SU-DHL-6 (cell line): ENCODE data around the gene PIGX.

ENCODE experiments used
- H2AFZ ChIP-seq: fragments of 200-600 bp; sonication (generic); 2 replicates; pipeline ENCODE4 v1.6.1; 2014; ENCODE audit warnings: low read depth, mild to moderate bottlenecking, moderate library complexity, mixed read lengths, antibody characterized with exemption, low read length; ENCODE audit not compliant: severe bottlenecking
- H3F3A ChIP-seq: fragments of 200-600 bp; shearing (Covaris generic); 2 replicates; pipeline ENCODE4 v1.6.0; 2016; ENCODE audit warnings: antibody characterized with exemption, mild to moderate bottlenecking; ENCODE audit not compliant: insufficient read depth
- H3K27ac ChIP-seq: fragments of 200-600 bp; sonication (generic); 2 replicates; pipeline ENCODE4 v1.5.1; 2016; ENCODE audit warnings: low read depth, mild to moderate bottlenecking, low read length, moderate library complexity, mixed read lengths
- H3K27me3 ChIP-seq: fragments of 200-600 bp; sonication (generic), shearing (Covaris generic); 2 replicates; pipeline ENCODE4 v1.6.0; 2014; ENCODE audit warnings: mild to moderate bottlenecking, low read length
- H3K36me3 ChIP-seq: fragments of 200-600 bp; sonication (generic); 2 replicates; pipeline ENCODE4 v1.6.1; 2014; ENCODE audit warnings: mild to moderate bottlenecking, low read length, mixed read lengths
- H3K4me2 ChIP-seq: fragments of 300-600, 200-600 bp; shearing (Covaris generic), sonication (generic); 2 replicates; pipeline ENCODE4 v1.6.0; 2014; ENCODE audit warnings: low read length, low read depth, mild to moderate bottlenecking; ENCODE audit not compliant: poor library complexity, severe bottlenecking
- H3K4me3 ChIP-seq: fragments of 200-600 bp; sonication (generic); 2 replicates; pipeline ENCODE4 v1.5.1; 2014; ENCODE audit warnings: antibody characterized with exemption, low read length, mild to moderate bottlenecking, mixed read lengths; ENCODE audit not compliant: insufficient read depth, poor library complexity, severe bottlenecking
- H3K79me2 ChIP-seq: fragments of 200-600 bp; sonication (generic); 2 replicates; pipeline ENCODE4 v1.6.1; 2014; ENCODE audit warnings: mild to moderate bottlenecking, low read length, moderate library complexity; ENCODE audit not compliant: insufficient read depth
- H3K9ac ChIP-seq: fragments of 200-600 bp; sonication (generic); 2 replicates; pipeline ENCODE4 v1.7.0; 2014; ENCODE audit warnings: mild to moderate bottlenecking, low read length
- H3K9me2 ChIP-seq: fragments of 200-600 bp; sonication (generic); replicated peaks from 2 replicates; pipeline ENCODE4 v1.6.1; 2014; ENCODE audit warnings: low read length; ENCODE audit not compliant: insufficient read depth
- H3K9me3 ChIP-seq: fragments of 200-600 bp; sonication (generic); 2 replicates; pipeline ENCODE4 v1.6.1; 2014; ENCODE audit warnings: low read length, mixed read lengths; ENCODE audit not compliant: insufficient read depth
- H4K20me1 ChIP-seq: fragments of 200-600 bp; sonication (generic); 2 replicates; pipeline ENCODE4 v1.6.1; 2014; ENCODE audit warnings: low read depth, mild to moderate bottlenecking, antibody characterized with exemption, low read length, moderate library complexity, mixed read lengths
- EZH2phosphoT487 ChIP-seq: fragments of 200-600 bp; sonication (generic), shearing (Covaris generic); conservative IDR thresholded peaks from 2 replicates; pipeline ENCODE4 v1.6.1; 2018; ENCODE audit warnings: mild to moderate bottlenecking, antibody characterized with exemption, low read length, moderate library complexity, mixed read lengths
- TF ChIP-seq, protein P1 (sequence below): fragments of 200-600 bp; sonication (generic); IDR thresholded peaks from one replicate; pipeline ENCODE4 v1.5.1; 2017; ENCODE audit warnings: antibody characterized with exemption, mild to moderate bottlenecking, low read length, moderate library complexity; ENCODE audit not compliant: insufficient read depth, poor library complexity, severe bottlenecking

The PIGX gene

DNA sequence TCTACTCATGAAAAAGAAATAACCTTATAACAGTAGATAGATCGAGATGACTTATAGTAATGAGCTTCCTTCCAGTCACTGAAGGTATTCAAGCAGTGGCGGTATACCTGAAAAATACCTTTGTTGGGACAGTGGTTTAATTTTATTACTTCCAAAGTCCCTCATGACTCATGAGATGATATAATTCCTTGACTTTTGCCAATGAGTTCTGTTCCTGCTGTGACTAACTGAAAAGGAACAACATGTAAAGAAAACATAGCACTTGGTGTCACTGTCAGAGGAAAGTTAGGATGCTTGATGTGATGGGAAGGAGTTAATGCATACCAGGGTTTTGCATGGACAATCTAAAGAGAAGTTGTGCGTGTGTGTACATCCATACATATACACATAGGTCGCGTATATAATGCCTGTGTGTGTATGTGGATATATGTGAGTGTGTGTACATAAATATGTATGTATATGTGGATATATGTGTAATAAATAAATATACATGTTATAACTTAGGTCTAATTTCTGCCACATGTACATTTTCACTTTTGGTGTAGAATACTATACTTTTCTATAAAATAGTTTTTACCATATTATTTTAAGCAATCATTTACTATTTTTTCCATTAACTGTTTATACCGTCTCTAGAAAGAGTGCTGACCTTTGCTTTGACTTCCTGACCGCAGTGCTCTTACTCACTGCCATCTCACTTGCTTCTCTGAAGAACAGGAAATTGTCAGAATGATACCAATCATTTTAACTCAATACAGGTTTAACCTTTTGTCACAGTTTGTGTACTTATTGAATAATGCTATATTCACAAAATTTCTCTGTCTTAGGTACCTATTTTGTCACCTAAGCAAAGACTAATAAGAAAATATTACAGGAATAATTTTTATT lies 14.9 kb downstream of the PIGX start:
- H2AFZ ChIP-seq = no peak overlapping the region
- H4K20me1 ChIP-seq = no peaks in the 10 kb centered on the region
- H3K9me3 ChIP-seq = no peaks in the 10 kb centered on the region
- no peak overlapping the region for H3K4me3 ChIP-seq
- no peaks in the 10 kb centered on the region for H3F3A ChIP-seq
- H3K27ac ChIP-seq = no peak overlapping the region
- TF ChIP-seq, protein P1, sequence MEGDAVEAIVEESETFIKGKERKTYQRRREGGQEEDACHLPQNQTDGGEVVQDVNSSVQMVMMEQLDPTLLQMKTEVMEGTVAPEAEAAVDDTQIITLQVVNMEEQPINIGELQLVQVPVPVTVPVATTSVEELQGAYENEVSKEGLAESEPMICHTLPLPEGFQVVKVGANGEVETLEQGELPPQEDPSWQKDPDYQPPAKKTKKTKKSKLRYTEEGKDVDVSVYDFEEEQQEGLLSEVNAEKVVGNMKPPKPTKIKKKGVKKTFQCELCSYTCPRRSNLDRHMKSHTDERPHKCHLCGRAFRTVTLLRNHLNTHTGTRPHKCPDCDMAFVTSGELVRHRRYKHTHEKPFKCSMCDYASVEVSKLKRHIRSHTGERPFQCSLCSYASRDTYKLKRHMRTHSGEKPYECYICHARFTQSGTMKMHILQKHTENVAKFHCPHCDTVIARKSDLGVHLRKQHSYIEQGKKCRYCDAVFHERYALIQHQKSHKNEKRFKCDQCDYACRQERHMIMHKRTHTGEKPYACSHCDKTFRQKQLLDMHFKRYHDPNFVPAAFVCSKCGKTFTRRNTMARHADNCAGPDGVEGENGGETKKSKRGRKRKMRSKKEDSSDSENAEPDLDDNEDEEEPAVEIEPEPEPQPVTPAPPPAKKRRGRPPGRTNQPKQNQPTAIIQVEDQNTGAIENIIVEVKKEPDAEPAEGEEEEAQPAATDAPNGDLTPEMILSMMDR = no peak
- no peak for TF ChIP-seq EZH2phosphoT487
- H3K36me3 ChIP-seq = peaks cover 8% of the 10 kb centered on the region; the same call in 1 of the 2 replicates
- no peaks in the 10 kb centered on the region for H3K9me2 ChIP-seq
- no peak overlapping the region for H3K9ac ChIP-seq
- no peaks in the 10 kb centered on the region for H3K79me2 ChIP-seq
- H3K27me3 ChIP-seq = no peaks in the 10 kb centered on the region
- H3K4me2 ChIP-seq = no peak overlapping the region

DNA sequence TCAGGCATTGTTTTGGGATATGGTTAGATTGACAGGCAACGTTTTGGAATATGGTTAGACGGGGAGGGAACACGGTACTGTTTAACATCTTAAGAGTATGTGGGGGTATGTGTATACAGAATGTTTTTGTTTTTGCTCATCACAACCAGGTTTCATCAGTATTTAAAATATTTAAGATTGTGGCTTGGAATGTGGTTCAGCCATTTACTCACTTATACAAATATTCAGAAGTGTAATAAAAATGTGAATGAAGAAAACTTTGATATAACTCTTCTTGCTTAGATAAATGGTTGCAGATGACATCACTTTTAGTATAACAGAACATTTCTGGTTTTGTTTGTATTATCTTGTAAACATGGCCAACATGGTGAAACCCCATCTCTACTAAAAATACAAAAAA lies 23.6 kb downstream of the PIGX start:
- no peak overlapping the region for H2AFZ ChIP-seq
- H3K27ac ChIP-seq = no peak overlapping the region
- H3K9me2 ChIP-seq = no peaks in the 10 kb centered on the region
- H4K20me1 ChIP-seq = no peaks in the 10 kb centered on the region
- H3K36me3 ChIP-seq = peaks cover 5% of the 10 kb centered on the region; the same call in 1 of the 2 replicates
- H3F3A ChIP-seq = peaks cover 4% of the 10 kb centered on the region; the same call in 1 of the 2 replicates
- TF ChIP-seq, protein P1 = no peak
- no peak for TF ChIP-seq EZH2phosphoT487
- no peak overlapping the region for H3K4me3 ChIP-seq
- peaks cover 9% of the 10 kb centered on the region for H3K79me2 ChIP-seq
- H3K9me3 ChIP-seq = no peaks in the 10 kb centered on the region
- H3K4me2 ChIP-seq = no peak overlapping the region
- no peaks in the 10 kb centered on the region for H3K27me3 ChIP-seq
- no peak overlapping the region for H3K9ac ChIP-seq

DNA sequence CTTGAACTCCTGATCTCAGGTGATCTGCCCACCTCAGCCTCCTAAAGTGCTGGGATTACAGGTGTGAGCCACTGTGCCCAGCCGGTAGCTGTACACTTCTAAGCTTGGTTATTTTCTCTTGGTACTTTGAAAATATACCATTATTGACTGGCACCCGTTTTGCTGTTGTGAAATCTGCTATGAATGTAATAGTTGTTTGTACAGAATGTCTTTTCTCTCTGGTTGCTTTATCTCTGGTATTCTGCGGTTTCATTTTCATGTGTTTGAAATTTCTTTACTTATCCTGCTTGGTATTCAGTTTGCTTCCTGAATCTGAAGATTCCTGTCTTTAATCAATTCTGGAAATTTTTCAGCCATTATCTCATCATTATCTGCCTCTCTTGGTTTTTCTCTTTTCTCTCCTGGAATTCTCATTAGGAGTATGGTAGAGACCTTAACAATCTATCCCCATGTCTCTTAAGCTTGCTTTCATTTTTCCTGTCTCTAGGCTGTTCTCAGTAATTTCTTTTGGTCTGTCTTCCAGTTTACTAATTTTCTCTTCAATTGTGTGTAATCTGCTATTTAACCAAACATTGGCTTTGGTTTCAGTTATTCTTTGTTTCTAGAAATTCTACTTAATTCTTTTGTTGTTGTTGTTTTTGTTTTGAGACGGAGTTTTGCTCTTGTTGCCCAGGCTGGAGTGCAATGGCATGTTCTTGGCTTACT lies 24.6 kb downstream of the PIGX start:
- Histone ChIP-seq H3K27ac (no peak overlapping the region), H4K20me1 (0 out of 2 replicates have a peak, but pooled peaks cover 5% of the 10 kb centered on the region), H3K9me2 (no peaks in the 10 kb centered on the region), H3K36me3 (peaks cover 5% of the 10 kb centered on the region; the same call in 1 of the 2 replicates), H3K27me3 (no peaks in the 10 kb centered on the region), H2AFZ (no peak overlapping the region), H3K9ac (no peak overlapping the region), H3K4me3 (no peak overlapping the region), H3F3A (peaks cover 4% of the 10 kb centered on the region; the same call in 1 of the 2 replicates), H3K9me3 (no peaks in the 10 kb centered on the region), H3K4me2 (no peak overlapping the region), H3K79me2 (peaks cover 20% of the 10 kb centered on the region)
- TF ChIP-seq, protein P1 = no peak
- no peak for TF ChIP-seq EZH2phosphoT487
